IPS-18c (cell line): ENCODE data around the gene GDA.

Experiments used
- H3K4me3 ChIP-seq: 2 replicates; pipeline ENCODE4 v1.7.0; 2013; ENCODE audit warnings: low read depth, mild to moderate bottlenecking, low read length, moderate library complexity; ENCODE audit not compliant: insufficient read depth
- H3K9me3 ChIP-seq: one replicate; pipeline ENCODE4 v1.6.1; 2013; ENCODE audit warnings: mild to moderate bottlenecking, low read length, moderate library complexity; ENCODE audit not compliant: control insufficient read depth, insufficient read depth

Gene GDA

GRCh38 chr9:72144756-72145492 lies 4.3 kb upstream of the GDA start:
- H3K4me3 ChIP-seq = no peak overlapping the region
- H3K9me3 ChIP-seq = no peaks in the 10 kb centered on the region

- Histone ChIP-seq H3K4me3 (no peak overlapping the region), H3K9me3 (no peaks in the 10 kb centered on the region)
These were observed 3.3 kb upstream of the GDA start for GRCh38 chr9:72145733-72146505.

GRCh38 chr9:72147676-72148075 lies 1.6 kb upstream of the GDA start:
- Histone ChIP-seq H3K9me3 (no peaks in the 10 kb centered on the region), H3K4me3 (no peak overlapping the region)

GRCh38 chr9:72150127-72150526 lies 887 bp downstream of the GDA start:
- Histone ChIP-seq H3K9me3 (no peaks in the 10 kb centered on the region), H3K4me3 (peak overlapping the region; percentile 42; the same call in 1 of the 2 replicates)

GRCh38 chr9:72150661-72151060 lies 1.4 kb downstream of the GDA start:
- no peak overlapping the region for H3K4me3 ChIP-seq
- H3K9me3 ChIP-seq = no peaks in the 10 kb centered on the region

- H3K9me3 ChIP-seq = no peaks in the 10 kb centered on the region
- no peak overlapping the region for H3K4me3 ChIP-seq
These were observed 1.9 kb downstream of the GDA start for GRCh38 chr9:72151104-72151503.

- Histone ChIP-seq H3K4me3 (no peak overlapping the region), H3K9me3 (no peaks in the 10 kb centered on the region)
These were observed 5.4 kb downstream of the GDA start for GRCh38 chr9:72154468-72155285.

- H3K9me3 ChIP-seq = no peaks in the 10 kb centered on the region
These were observed 6.1 kb downstream of the GDA start for GRCh38 chr9:72155301-72155700.

GRCh38 chr9:72156586-72156985 lies 7.3 kb downstream of the GDA start:
- Histone ChIP-seq H3K4me3 (no peak overlapping the region), H3K9me3 (no peaks in the 10 kb centered on the region)

More at GRCh38 chr9:72155301-72155700, 6.1 kb downstream of the GDA start:
- no peak overlapping the region for H3K4me3 ChIP-seq

- Histone ChIP-seq H3K4me3 (no peak overlapping the region), H3K9me3 (no peaks in the 10 kb centered on the region)
These were observed 9.4 kb downstream of the GDA start for GRCh38 chr9:72158680-72159079.

- no peaks in the 10 kb centered on the region for H3K9me3 ChIP-seq
- no peak overlapping the region for H3K4me3 ChIP-seq
These were observed 11.3 kb downstream of the GDA start for GRCh38 chr9:72160446-72161123.

- H3K4me3 ChIP-seq = no peak overlapping the region
- no peaks in the 10 kb centered on the region for H3K9me3 ChIP-seq
These were observed 16.1 kb downstream of the GDA start for GRCh38 chr9:72165326-72165725.

GRCh38 chr9:72165821-72166547 lies 16.7 kb downstream of the GDA start:
- Histone ChIP-seq H3K9me3 (no peaks in the 10 kb centered on the region), H3K4me3 (no peak overlapping the region)

- Histone ChIP-seq H3K9me3 (no peaks in the 10 kb centered on the region), H3K4me3 (no peak overlapping the region)
These were observed 18.8 kb downstream of the GDA start for GRCh38 chr9:72168075-72168474.

- Histone ChIP-seq H3K9me3 (no peaks in the 10 kb centered on the region), H3K4me3 (no peak overlapping the region)
These were observed 19.9 kb downstream of the GDA start for GRCh38 chr9:72169178-72169577.

GRCh38 chr9:72173080-72173479 lies 23.8 kb downstream of the GDA start:
- H3K4me3 ChIP-seq = no peak overlapping the region
- no peaks in the 10 kb centered on the region for H3K9me3 ChIP-seq

- Histone ChIP-seq H3K4me3 (no peak overlapping the region), H3K9me3 (peaks cover 5% of the 10 kb centered on the region)
These were observed 36.3 kb downstream of the GDA start for GRCh38 chr9:72185561-72185960.
